GM18858 (cell line): ENCODE results near the gene CHRM4.
"Not testable (repeated sequence)": the region's sequence is repeated elsewhere in the genome, so short reads cannot be mapped to it uniquely, and the experiment has no call there.

Source experiments
- ATAC-seq: cut with Tn5 transposase; IDR thresholded peaks from one replicate; pipeline ENCODE4 v1.9.1; 2021; ENCODE audit not compliant: unreplicated experiment

CHRM4 gene

DNA sequence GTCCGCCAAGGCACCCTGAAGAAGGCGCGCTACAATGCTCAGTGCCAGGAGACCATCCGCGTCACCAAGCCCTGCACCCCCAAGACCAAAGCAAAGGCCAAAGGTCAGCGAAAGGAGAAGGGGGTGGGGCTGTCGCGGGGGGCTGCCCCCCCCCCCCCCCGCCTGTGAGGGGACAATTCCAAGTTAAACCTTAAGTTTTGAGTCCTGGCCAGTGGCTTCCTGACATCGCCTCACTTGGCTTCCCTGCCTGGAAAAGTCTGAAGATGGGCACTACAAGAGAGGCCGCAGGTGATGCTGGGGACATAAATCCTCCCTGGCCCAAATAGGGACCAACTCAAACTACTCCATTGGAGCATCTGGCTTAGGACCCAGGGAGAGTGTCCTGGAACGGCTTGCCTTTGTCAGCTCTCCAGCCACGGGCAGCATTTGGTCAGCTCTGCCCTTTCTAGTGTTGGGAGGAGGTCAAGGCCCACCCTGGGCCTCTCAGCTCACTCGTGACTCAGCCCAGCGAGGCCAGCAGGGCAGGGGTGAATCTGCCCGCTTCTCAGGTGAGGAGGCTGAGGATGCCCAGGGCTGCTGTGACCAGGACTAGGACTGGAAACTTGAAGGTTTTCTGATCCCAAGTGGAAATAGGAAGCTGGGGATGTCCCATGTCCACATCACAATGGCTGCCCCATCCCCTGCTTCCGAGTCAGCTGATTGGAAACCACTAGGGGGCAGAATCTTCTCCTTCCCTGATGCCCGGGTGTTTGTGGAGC lies 8.8 kb downstream of the CHRM4 start:
- ATAC-seq: no peak

DNA sequence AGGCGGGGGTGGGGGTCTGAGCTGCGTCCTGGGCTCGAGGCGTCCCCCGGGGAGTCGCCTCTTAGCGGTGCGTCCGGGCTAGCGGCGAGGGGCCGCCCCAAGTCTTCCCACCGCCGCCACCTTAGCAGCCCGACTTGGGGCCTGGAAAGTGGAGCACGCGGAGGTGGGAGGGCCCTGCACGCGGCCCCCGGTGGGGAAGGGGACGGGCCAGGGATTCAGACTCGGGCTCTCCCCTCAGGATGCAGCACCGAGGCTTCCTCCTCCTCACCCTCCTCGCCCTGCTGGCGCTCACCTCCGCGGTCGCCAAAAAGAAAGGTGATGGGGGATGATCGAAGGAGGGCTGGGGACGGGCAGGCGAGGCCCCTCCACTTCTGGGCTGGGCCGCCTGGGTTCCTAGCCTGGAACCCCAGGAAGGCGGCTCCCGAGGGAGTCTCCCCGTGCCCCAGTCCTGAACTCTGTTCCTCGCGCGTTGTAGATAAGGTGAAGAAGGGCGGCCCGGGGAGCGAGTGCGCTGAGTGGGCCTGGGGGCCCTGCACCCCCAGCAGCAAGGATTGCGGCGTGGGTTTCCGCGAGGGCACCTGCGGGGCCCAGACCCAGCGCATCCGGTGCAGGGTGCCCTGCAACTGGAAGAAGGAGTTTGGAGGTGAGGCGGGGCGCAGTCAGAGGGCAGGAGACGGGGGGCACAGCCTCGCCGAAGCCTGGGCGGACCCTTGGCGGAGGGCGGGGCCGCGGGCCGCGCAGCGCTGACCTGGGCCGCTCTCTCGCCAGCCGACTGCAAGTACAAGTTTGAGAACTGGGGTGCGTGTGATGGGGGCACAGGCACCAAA lies 9.5 kb downstream of the CHRM4 start:
- no peak for ATAC-seq

DNA sequence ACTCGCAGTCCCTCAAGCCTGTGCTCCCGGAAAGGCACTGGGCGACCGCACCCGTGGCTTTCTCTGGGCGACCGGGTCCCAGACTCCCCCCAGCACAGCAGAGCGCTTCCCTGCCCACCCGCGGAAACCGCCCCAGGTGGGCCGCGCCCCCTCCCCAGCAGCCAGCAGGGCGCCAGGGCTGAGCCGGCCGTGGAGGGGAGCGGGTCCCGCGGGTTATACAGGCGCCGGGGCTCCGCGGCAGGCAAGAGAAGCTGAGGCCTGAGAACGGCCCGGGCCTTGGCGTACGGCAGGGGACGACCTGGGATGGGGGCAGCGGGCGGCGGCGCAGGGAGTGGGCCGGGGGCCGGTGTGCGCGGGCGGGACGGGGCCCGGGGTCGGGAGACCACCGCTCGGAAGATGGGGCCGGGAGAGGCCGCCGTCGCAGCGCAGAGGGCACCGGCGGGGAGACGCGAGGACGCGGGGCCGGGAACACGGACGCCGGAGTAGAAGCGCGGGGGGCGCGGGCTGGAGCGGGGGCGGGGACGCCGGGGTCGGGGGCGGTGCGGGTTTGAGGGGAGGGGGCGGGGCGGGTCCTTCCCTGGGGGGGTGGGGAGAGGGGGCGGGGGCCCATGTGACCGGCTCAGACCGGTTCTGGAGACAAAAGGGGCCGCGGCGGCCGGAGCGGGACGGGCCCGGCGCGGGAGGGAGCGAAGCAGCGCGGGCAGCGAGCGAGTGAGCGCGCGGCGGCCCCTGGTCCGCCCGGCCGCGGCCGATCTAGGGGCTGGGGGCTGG lies 10.3 kb downstream of the CHRM4 start, which contains the start of gene MDK:
Gene MDK (plus strand): TSS at position 622 of the 771 bp plus-strand sequence. CDS start 389 bp downstream, outside the sequence.
- no peak for ATAC-seq

DNA sequence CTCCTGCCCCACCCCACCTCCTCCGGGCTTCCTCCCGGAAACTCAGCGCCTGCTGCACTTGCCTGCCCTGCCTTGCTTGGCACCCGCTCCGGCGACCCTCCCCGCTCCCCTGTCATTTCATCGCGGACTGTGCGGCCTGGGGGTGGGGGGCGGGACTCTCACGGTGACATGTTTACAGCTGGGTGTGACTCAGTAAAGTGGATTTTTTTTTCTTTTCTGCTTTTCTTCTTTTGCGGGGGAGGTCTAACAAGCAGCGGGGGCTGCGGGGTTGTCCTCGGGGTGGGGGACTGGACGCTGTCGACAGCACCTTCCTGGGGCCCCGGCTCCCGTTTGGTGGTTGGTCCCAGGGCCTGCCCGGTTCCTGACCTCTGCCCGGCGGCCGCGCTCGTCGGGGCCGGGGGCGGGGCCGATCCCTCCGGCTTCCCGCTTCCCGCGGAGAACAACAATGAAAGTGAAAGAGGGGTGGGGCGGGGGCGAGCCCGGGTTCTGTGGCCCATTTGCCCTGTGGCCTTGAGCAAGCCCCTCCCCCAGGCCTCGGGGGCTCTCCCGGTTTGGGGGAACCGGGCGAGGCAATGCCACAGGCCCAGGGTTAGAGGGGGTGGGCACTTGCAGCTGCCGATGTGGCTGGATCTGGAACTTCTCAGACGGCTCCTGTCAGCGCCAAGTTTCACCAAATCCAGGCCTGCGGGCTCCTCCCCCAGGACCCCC lies 11.1 kb downstream of the CHRM4 start:
- ATAC-seq: no peak

DNA sequence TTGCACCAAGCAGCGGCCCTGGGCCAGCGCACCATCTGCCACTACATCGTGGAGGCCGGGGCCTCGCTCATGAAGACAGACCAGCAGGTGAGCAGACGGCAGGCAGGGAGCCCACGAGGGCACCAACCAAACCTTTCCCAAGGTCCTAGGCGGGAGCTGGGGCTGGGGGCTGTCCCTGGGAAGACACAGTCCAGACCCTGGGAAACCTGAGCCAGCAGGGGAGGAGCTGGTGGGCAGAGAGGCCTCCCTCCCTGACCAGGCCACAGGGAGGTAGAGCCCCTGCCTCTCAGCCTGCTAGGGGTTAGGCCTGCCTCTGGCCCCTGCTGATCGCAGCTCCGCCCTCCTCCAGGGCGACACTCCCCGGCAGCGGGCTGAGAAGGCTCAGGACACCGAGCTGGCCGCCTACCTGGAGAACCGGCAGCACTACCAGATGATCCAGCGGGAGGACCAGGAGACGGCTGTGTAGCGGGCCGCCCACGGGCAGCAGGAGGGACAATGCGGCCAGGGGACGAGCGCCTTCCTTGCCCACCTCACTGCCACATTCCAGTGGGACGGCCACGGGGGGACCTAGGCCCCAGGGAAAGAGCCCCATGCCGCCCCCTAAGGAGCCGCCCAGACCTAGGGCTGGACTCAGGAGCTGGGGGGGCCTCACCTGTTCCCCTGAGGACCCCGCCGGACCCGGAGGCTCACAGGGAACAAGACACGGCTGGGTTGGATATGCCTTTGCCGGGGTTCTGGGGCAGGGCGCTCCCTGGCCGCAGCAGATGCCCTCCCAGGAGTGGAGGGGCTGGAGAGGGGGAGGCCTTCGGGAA lies 11.9 kb downstream of the CHRM4 start:
- not testable (repeated sequence) for ATAC-seq

DNA sequence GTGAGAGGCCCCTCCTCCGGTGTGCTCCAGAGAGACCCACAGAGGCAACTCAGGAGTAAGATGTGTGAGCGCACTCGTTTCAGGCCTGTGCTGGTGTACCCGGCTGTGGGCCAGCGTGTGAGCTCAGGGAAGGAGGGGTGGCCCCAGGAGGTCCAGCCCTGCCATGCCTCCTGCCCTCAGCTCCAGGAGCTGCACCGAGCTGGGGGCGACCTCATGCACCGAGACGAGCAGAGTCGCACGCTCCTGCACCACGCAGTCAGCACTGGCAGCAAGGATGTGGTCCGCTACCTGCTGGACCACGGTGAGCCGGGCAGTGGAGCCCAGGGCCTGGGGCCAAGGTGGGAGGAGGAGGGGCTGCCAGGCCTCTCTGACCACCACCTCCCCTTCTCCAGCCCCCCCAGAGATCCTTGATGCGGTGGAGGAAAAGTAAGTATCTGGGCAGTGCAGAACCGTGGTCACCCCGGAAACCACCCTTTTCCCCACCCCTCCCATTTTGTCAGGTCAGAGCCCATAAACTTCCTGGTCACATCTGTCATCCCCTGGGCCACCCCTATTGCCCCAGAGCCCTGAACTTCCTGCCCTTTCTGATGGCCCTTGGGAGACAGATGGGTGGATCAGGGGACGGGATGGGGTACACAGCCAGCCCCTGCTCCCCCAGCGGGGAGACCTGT lies 12.6 kb downstream of the CHRM4 start:
- no peak for ATAC-seq

DNA sequence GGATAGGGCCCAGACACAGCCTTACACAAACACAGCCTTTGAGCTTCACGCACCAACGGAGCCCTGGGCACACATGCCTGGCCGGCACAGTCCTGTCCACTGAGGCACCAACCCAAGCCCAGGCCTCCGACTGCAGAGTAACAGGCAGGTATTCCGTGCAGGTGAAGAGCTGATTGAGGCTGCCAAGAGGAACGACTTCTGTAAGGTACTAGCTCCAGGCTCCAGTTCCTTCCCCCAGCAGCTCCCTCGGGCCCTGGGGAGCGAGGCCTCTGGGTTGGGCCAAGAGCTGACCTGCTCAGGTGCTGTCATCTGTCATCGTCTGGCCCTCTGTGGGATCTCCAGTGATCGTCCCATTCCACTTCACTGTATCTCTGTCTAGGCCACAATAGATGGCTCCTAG lies 13.3 kb downstream of the CHRM4 start:
- ATAC-seq: no peak

DNA sequence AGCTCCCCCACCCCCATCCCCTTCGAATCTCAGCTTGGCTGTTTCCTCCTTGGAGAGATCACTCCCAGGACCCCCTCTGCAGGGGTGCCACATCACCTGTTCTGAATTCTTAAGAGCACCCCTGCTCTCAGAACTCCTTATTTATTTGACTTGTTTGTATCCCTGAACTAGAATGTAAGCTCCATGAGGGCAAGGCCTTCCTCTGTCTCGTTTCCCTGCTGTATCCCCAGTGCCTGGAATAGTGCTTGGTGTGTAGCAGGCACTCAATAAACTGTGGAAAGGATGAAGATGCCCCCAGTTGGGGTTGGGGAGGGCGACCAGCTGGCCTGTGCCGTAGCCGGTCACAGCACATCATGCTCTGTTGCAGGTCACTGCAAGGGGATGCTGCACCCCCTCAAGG lies 13.7 kb downstream of the CHRM4 start:
- no peak for ATAC-seq

DNA sequence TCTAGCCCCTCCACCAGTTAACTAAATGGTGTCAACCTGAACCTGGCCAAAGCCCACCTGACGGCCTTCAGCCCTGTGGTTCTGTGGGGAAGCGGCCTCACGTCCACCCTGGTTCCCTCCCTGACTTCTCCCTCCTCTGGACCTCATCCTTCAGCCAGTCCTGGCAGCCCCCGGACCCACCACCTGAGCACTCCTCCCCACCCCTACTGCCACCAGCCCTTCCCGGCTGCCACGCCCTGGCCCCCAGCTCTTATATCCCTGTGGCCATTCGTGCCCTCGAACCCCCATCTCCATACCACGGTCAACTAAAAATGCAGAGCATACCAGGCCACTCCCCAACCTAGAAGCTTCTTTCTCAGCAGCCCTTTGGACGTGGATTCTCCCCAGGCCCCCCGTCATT lies 14.3 kb downstream of the CHRM4 start:
- ATAC-seq: no peak

DNA sequence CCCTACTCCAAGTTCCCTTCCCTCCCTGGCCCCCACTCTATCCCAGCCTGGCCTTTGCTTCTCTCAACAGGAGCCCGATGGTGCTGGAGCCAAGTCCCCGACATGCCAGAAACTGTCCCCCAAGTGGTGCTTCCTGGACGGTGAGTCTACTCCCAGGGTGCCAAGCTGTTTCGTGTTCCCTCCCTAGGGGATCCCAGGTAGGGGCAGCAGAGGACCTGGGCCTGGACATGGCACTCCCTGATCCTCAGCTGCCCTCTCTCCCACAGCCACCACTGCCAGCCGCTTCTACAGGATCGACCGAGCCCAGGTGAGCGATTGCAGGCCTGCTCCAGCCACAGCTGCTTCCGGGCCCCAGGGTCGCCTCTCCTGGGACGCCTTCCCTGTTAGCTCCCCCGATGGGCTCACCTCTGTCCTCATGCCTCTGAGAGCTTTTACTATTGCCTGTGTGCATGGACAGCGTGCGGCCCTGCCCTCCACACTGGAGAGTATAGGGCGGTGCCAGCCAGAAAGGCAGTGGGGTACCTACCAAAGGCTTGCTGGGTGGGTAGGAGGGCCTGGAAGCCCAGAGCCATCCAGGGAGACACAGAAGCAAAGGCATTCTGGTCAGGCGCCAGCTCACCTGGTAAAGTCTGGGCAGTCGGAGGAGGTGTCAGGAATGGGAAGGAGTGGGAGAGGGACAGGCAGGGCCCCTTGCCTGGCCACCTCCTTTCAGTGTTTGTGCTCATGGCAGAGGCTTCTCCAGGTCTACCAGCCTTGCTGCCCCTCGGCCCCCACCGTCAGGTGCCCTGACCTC lies 15.1 kb downstream of the CHRM4 start:
- no peak for ATAC-seq

DNA sequence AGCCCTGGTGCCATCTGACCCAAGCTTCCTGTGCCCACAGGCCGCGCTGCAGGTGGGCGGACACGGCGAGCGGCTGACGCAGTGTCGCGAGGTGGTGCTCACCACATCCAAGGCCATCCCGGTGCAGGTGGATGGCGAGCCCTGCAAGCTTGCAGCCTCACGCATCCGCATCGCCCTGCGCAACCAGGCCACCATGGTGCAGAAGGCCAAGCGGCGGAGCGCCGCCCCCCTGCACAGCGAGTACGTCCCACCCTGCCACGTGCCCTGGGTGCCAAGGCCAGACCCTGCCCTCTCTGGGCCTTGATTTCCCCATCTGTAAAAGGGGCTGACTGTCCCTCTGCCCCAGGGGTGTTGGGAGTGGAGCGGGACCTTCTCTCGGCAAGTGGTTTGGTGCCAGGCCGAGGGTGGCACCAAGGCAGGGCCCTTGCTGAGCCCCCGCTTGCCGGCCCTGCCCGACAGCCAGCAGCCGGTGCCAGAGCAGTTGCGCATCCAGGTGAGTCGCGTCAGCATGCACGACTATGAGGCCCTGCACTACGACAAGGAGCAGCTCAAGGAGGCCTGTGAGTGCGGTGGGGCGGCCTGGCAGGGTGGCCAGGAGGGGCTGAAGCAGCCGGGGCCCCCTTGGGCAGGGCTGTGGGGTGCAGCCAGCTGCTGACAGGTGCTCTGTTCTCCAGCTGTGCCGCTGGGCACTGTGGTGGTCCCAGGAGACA lies 16.0 kb downstream of the CHRM4 start:
- no peak for ATAC-seq

DNA sequence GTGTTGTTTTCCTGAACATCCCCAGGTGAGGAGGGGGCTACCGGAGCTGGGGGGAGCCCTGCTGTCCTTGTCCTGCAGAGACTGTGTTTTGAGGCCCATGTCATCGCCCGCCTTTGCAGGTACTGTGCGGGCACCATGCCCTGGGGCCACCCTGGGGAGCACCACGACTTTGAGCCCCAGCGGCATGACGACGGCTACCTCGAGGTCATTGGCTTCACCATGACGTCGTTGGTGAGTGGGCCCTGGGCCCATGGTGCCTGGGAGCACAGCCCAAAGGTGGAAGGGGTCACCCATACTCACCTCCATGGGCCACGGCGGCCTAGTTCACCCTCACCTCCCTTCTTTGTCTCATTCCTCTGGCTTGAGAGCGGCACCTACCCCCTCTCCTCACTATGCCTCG lies 16.8 kb downstream of the CHRM4 start:
- no peak for ATAC-seq

DNA sequence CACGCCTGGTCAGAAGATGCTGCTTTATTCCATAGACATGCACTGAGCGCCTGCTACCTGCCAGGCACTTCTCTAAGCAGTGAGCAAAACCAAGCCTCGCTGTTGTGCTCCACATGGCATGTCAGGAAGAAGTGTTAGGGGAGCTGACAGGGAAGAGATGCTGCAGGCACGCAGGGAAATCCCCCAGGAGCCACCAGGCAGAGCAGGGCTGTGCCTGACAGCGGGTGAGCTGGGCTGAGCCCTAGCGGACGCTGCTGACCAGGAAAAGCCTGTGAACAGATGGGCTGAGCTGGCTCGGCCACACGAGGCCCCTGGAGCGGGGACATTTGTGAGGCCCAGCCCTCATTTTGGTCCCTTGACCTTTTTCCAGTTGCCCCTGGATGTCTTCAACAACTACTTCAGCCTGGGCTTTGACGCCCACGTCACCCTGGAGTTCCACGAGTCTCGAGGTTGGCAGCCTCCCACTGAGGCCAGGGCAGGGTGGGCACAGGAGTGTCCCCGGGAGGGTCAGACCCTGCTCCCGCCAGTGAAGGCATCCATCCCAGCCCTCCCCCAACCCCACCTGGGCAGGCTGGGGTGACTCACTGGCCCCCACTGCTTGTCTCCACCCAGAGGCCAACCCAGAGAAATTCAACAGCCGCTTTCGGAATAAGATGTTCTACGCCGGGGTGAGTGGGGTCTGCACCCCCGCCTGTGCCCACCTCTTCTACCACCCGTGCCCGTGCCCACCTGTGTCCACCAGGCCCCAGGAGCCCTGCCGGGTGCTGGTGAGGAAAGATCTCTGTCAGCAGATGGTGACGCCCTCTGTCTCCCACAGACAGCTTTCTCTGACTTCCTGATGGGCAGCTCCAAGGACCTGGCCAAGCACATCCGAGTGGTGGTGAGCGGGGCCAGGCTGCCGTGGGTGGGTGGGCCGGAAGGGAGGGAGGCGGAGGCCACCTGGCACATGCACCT lies 17.5 kb downstream of the CHRM4 start:
- ATAC-seq: no peak

DNA sequence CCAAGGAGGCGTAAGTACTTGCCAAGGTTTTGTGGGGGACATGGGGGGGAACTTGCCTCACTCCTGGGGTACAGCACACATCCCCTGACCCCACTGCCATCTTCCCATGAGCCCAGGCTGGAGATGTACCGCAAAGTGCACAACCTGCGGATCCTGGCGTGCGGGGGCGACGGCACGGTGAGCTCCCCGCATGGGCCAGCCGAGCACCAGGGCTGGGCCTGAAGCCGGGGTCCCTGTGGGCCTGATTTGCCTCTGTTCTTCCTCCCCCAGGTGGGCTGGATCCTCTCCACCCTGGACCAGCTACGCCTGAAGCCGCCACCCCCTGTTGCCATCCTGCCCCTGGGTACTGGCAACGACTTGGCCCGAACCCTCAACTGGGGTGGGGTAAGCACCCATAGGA lies 19.1 kb downstream of the CHRM4 start:
- not testable (repeated sequence) for ATAC-seq

DNA sequence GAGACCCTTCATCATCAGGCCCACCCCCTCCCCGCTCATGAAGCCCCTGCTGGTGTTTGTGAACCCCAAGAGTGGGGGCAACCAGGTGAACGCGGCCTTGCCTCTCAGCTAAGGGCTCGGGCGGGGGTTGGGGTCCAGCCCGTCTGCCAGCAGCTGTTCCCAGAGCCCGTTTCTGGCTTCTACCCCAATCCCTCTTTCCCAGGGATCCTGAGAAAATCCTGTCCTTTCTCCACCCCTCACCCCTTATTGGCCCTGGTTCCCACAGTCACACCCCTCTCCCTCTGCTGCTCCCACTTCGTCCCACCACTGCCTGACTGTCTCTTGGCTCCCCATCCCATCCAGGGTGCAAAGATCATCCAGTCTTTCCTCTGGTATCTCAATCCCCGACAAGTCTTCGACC lies 19.5 kb downstream of the CHRM4 start:
- no peak for ATAC-seq

DNA sequence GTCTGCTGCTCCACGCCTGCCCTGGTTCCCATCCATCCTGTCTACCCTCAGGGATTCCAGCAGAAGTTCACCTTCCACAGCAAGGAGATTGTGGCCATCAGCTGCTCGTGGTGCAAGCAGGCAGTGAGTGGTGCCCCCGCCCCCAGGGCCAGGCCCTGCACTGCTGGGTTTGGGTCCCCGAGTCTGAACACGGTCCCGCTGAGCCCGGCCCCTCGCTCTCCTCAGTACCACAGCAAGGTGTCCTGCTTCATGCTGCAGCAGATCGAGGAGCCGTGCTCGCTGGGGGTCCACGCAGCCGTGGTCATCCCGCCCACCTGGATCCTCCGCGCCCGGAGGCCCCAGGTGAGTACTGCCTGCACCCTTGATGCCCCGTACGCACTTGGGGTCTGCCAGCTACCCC lies 20.3 kb downstream of the CHRM4 start:
- not testable (repeated sequence) for ATAC-seq

DNA sequence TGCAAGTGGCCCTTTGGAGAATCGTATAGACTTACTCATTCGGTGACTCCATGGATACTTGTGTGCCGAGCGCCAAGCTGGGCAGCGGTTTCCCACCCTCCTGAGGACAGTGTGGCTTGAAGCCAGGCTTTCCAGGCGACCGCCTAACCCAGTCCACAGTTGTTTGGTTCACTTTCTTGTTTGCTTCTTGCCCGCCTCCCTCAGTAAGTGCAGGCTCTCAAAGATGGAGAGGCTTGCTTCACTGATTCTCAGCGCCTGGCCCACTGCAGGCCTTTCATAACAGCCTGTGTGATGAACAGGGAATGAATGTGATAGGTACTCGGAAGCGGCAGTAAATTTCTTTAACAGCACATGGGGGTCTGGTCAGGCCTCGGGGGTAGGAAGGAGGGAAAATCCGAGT lies 21.3 kb downstream of the CHRM4 start:
- no peak for ATAC-seq
